OCI-LY3 (cell line): ENCODE measurements around the gene DNAJC2.
A peak's percentile ranks its signal among the peaks of the same experiment; 100 is the strongest.

ENCODE experiments used
- H2AFZ ChIP-seq: fragments of 200-600, 300-600 bp; shearing (Covaris generic); 2 replicates; pipeline ENCODE4 v1.6.0; 2014; ENCODE audit warnings: antibody characterized with exemption, low read depth, low read length
- H3K27ac ChIP-seq: fragments of 200-600, 300-600 bp; sonication (generic); 2 replicates; pipeline ENCODE4 v1.5.1; 2014; ENCODE audit warnings: mild to moderate bottlenecking, low read length, moderate library complexity, mixed read lengths
- H3K27me3 ChIP-seq: fragments of 200-600, 300-600 bp; sonication (generic); 2 replicates; pipeline ENCODE4 v1.6.1; 2014; ENCODE audit warnings: low read depth, low read length, mixed read lengths
- H3K36me3 ChIP-seq: fragments of 200-600, 300-600 bp; sonication (generic); replicated peaks from 2 replicates; pipeline ENCODE3; 2014; ENCODE audit warnings: low read depth, low read length, mixed read lengths
- H3K4me1 ChIP-seq: fragments of 300-600, 200-600 bp; sonication (generic); 2 replicates; pipeline ENCODE4 v1.6.1; 2014; ENCODE audit warnings: low read length, mixed read lengths
- H3K4me2 ChIP-seq: fragments of 200-600, 300-600 bp; sonication (generic); 2 replicates; pipeline ENCODE4 v1.6.1; 2014; ENCODE audit warnings: low read length, mixed read lengths
- H3K4me3 ChIP-seq: fragments of 300-600, 200-600 bp; sonication (generic); 2 replicates; pipeline ENCODE4 v1.5.1; 2014; ENCODE audit warnings: antibody characterized with exemption, mild to moderate bottlenecking, low read length, moderate library complexity
- H3K79me2 ChIP-seq: fragments of 300-600, 200-600 bp; shearing (Covaris generic); 2 replicates; pipeline ENCODE4 v1.6.1; 2014; ENCODE audit warnings: mild to moderate bottlenecking, low read length, mixed read lengths
- H3K9ac ChIP-seq: fragments of 300-600, 200-600 bp; shearing (Covaris generic); 2 replicates; pipeline ENCODE4 v1.6.0; 2014; ENCODE audit warnings: mild to moderate bottlenecking, low read length, moderate library complexity
- H3K9me3 ChIP-seq: fragments of 200-600, 300-600 bp; shearing (Covaris generic); 2 replicates; pipeline ENCODE4 v1.6.1; 2014; ENCODE audit warnings: low read length, mixed read lengths; ENCODE audit not compliant: insufficient read depth
- H4K20me1 ChIP-seq: fragments of 200-600, 300-600 bp; sonication (generic); 2 replicates; pipeline ENCODE4 v1.6.1; 2016; ENCODE audit warnings: low read length, mixed read lengths; ENCODE audit not compliant: insufficient read depth
- EZH2phosphoT487 ChIP-seq: fragments of 200-600 bp; shearing (Covaris generic); IDR thresholded peaks from 2 replicates; pipeline ENCODE4 v1.6.1; 2018; ENCODE audit warnings: antibody characterized with exemption, mixed run types, low read depth
- TF ChIP-seq, protein P1 (sequence below): fragments of 200-600, 300-600 bp; sonication (generic); IDR thresholded peaks from 2 replicates; pipeline ENCODE4 v1.5.1; 2014; ENCODE audit warnings: antibody characterized with exemption, low read length, low read depth

Gene DNAJC2

DNA sequence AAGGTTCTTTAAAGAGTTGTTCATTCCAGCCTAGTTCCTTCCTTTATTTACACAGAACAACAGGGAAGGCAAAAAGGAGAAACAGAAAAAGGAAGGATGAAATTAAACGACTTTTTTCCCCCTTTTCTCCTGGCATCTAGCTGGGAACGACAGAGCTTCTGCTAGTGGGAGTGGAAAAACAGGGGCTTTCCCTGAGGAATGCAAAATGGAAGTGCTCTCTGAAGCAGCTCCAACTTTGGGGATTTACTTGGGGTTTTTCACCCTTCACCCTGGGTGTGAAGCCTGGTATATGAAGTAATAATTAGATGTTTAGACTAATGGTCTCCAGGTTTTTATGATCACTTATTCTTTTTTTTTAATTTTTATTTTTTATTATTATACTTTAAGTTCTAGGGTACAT, 43.1 kb downstream of the DNAJC2 start:
- no peak overlapping the region for H3K4me3 ChIP-seq
- H4K20me1 ChIP-seq = peaks cover 8% of the 10 kb centered on the region; the same call in 1 of the 2 replicates
- no peak overlapping the region for H3K27ac ChIP-seq
- no peak for TF ChIP-seq EZH2phosphoT487
- TF ChIP-seq, protein P1, sequence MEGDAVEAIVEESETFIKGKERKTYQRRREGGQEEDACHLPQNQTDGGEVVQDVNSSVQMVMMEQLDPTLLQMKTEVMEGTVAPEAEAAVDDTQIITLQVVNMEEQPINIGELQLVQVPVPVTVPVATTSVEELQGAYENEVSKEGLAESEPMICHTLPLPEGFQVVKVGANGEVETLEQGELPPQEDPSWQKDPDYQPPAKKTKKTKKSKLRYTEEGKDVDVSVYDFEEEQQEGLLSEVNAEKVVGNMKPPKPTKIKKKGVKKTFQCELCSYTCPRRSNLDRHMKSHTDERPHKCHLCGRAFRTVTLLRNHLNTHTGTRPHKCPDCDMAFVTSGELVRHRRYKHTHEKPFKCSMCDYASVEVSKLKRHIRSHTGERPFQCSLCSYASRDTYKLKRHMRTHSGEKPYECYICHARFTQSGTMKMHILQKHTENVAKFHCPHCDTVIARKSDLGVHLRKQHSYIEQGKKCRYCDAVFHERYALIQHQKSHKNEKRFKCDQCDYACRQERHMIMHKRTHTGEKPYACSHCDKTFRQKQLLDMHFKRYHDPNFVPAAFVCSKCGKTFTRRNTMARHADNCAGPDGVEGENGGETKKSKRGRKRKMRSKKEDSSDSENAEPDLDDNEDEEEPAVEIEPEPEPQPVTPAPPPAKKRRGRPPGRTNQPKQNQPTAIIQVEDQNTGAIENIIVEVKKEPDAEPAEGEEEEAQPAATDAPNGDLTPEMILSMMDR = no peak
- H3K79me2 ChIP-seq = peaks cover 53% of the 10 kb centered on the region
- H3K9ac ChIP-seq = no peak overlapping the region
- peaks cover 19% of the 10 kb centered on the region for H3K4me1 ChIP-seq
- H3K9me3 ChIP-seq = no peaks in the 10 kb centered on the region
- no peak overlapping the region for H3K4me2 ChIP-seq
- H3K27me3 ChIP-seq = no peaks in the 10 kb centered on the region
- H2AFZ ChIP-seq = no peak overlapping the region
- H3K36me3 ChIP-seq = peaks cover 55% of the 10 kb centered on the region

DNA sequence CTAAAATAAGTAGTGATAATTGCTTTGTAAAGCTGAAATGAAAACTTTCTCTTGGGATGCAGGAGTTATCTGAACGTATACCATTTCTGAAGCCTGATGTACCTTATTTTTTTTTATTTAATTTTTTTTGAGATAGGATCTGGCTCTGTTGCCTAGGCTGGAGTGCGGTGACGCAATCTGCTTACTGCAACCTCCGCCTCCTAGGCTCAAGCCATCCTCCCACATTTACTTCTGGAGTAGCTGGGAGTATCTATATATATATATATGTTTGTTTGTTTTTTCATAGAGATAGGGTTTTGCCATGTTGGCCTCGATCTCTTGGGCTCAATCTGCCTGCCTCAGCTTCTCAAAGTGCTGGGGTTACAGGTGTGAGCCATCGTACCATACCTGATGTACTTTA, 44.9 kb downstream of the DNAJC2 start:
- H3K4me3 ChIP-seq = no peak overlapping the region
- no peak overlapping the region for H3K9ac ChIP-seq
- H3K4me2 ChIP-seq = no peak overlapping the region
- no peak overlapping the region for H2AFZ ChIP-seq
- peaks cover 19% of the 10 kb centered on the region for H3K4me1 ChIP-seq
- H3K27me3 ChIP-seq = no peaks in the 10 kb centered on the region
- H3K36me3 ChIP-seq = peaks cover 44% of the 10 kb centered on the region
- H3K27ac ChIP-seq = no peak overlapping the region
- H3K9me3 ChIP-seq = no peaks in the 10 kb centered on the region
- TF ChIP-seq, protein P1 = no peak
- TF ChIP-seq EZH2phosphoT487 = no peak
- H4K20me1 ChIP-seq = peaks cover 8% of the 10 kb centered on the region; the same call in 1 of the 2 replicates
- peaks cover 49% of the 10 kb centered on the region for H3K79me2 ChIP-seq

DNA sequence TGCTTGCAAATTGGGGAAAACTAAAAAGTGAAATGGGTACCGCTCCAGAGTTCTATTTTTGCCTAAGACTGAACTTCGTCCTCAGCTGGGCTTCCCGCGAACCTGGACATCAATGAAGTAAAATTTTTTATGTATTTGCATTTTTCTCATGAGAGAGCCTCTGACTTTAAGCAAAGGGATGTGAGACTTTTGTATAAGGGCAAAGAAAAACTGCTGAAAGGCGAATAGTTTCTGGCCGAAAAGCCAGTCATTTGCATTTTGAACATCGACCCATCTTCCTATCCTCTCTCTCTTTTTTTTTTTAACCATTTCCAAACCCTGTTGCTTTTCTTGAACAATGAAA, 46.8 kb downstream of the DNAJC2 start:
- peaks cover 44% of the 10 kb centered on the region for H3K79me2 ChIP-seq

DNA sequence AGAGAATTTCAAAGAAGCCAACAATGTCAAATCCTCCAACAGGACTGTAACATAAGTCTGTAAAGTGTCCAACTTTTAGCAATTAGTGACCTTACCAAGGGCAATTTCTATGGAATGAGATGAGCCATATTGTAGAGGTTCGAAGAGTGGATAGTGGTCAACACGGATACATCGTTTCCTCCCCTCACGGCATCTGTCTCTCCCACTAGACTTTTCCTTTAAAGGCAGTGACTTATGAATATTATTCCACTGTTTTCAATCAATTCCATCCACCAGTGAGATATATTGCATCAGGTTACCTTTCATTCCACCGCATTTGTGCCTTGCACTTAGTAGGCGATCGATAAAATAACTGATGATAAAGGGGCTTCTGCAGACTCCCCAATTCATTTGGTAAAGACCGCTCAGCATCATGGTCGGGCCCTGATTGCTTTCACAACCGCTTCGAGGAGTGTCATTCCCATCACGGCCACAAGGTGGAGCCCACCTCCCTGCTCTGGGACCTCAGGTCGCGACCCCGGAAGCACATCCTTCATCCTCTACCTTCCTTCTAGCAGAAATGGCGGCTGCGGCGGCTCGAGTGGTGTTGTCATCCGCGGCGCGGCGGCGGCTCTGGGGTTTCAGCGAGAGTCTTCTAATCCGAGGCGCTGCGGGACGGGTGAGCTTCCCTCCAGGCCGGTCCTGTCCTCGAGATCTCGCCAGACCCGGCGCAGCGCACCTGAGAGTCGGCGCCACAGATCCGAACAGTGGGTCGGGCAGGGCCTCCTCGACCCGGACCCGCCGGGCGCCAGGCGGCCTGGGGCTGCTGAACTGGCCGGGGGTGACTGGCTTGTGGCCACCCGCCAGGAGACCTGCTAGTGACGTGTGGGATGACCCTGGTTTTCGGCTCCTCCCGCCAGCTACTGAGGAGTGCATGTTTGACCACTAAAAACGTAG, 47.4 kb downstream of the DNAJC2 start, which contains the start of gene PMPCB:
Gene PMPCB, plus strand, starts transcription at position 535 of the 936 bp plus-strand sequence. Its CDS starts 25 bp downstream, at position 560.
- H3K27ac ChIP-seq = peak within 1 kb of the TSS; percentile 90
- H3K4me3 ChIP-seq = peak within 1 kb of the TSS; percentile 97
- H2AFZ ChIP-seq = peak within 1 kb of the TSS; percentile 96
- TF ChIP-seq EZH2phosphoT487 = no peak
- TF ChIP-seq, protein P1 = peak; percentile 83
- H3K36me3 ChIP-seq = peaks cover 24% of the 10 kb centered on the region
- peak within 1 kb of the TSS; percentile 90 for H3K9ac ChIP-seq
- peaks cover 8% of the 10 kb centered on the region; the same call in 1 of the 2 replicates for H4K20me1 ChIP-seq
- no peaks in the 10 kb centered on the region for H3K27me3 ChIP-seq
- peaks cover 39% of the 10 kb centered on the region for H3K79me2 ChIP-seq
- H3K4me1 ChIP-seq = peaks cover 24% of the 10 kb centered on the region
- H3K4me2 ChIP-seq = peak within 1 kb of the TSS; percentile 98
- H3K9me3 ChIP-seq = no peaks in the 10 kb centered on the region

More for the DNA sequence above, 46.8 kb downstream of the DNAJC2 start:
- H3K27me3 ChIP-seq = no peaks in the 10 kb centered on the region
- 0 out of 2 replicates have a peak overlapping the region, but pooled peaks have one; percentile 64 for H2AFZ ChIP-seq
- H3K9me3 ChIP-seq = no peaks in the 10 kb centered on the region
- peaks cover 24% of the 10 kb centered on the region for H3K4me1 ChIP-seq
- peak overlapping the region; percentile 98 for H3K4me2 ChIP-seq
- TF ChIP-seq, protein P1 = no peak
- TF ChIP-seq EZH2phosphoT487 = no peak
- peak overlapping the region; percentile 90 for H3K27ac ChIP-seq
- H3K4me3 ChIP-seq = peak overlapping the region; percentile 97
- peak overlapping the region; percentile 90 for H3K9ac ChIP-seq
- peaks cover 8% of the 10 kb centered on the region; the same call in 1 of the 2 replicates for H4K20me1 ChIP-seq
- peaks cover 28% of the 10 kb centered on the region for H3K36me3 ChIP-seq
